T-helper 2 cell treated with Interferon-gamma antibody and Interleukin-4, amounts not matched to agents 5 μg/mL and 100 μg/mL, for 36 hours (primary cell): Measurements from ENCODE around the gene DDX28.
"Not testable (repeated sequence)": the region's sequence is repeated elsewhere in the genome, so short reads cannot be mapped to it uniquely, and the experiment has no call there.

Experiments used
- DNase-seq: peaks from one replicate; pipeline ENCODE4 v3.0.0; 2021; ENCODE audit warnings: low spot score
- H3K27ac Mint-ChIP-seq: one replicate; pipeline ENCODE4 v1.8.0; 2021; ENCODE audit warnings: mild to moderate bottlenecking, mixed read lengths
- H3K27me3 Mint-ChIP-seq: one replicate; pipeline ENCODE4 v1.8.0; 2021; ENCODE audit warnings: low read depth, mixed read lengths
- H3K36me3 Mint-ChIP-seq: one replicate; pipeline ENCODE4 v1.8.0; 2021; ENCODE audit warnings: low read depth, mixed read lengths
- H3K4me1 Mint-ChIP-seq: one replicate; pipeline ENCODE4 v1.8.0; 2021; ENCODE audit warnings: low read depth, mixed read lengths
- H3K4me3 Mint-ChIP-seq: one replicate; pipeline ENCODE4 v1.8.0; 2022; ENCODE audit warnings: mild to moderate bottlenecking, moderate library complexity, mixed read lengths
- H3K9me3 Mint-ChIP-seq: one replicate; pipeline ENCODE4 v1.8.0; 2021; ENCODE audit warnings: mixed read lengths

DDX28 gene

DNA sequence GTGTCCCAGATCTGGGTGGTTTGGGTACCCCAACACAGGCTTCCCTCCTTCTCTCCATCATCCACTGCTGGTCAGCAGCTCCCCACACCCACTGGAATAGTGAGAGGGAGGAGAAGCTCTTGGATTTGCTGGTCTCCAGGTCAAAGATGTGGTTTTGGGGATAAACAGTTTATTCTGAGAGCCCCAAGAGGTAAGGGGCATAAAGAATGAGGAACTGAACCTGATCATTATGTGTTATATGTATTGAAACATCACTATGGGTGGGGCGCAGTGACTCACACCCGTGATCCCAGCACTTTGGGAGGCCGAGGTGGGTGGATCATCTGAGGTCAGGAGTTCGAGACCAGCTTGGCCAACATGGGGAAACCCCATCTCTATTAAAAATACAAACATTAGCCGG is 27.6 kb downstream of the DDX28 start:
- Mint-ChIP-seq H3K4me1 (peaks cover 40% of the 10 kb centered on the region), H3K27ac (peak overlapping the region; percentile 87)
- no peak for DNase-seq

DNA sequence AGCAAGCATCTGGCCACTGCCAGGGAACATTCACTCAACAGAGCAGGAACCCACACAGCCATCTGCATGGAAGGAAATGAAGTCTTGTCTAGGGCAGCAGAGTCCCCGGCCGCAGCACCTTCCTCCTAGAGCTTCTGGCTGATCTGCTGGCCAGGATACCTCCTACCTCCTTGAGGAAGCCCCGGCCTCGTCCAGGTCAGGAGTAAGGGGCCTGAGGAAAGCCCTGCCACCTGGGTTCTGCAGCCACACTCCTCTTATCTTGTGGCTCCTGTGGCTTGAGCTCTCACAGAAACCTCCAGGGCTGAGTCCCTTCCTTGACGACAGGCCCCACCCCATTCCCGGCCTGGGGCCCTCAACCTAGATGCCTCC is 29.0 kb downstream of the DDX28 start:
- not testable (repeated sequence) for H3K36me3 Mint-ChIP-seq, DNase-seq, H3K27me3 Mint-ChIP-seq, H3K9me3 Mint-ChIP-seq
- H3K4me1 Mint-ChIP-seq = peaks cover 26% of the 10 kb centered on the region
- peak overlapping the region; percentile 82 for H3K4me3 Mint-ChIP-seq
- H3K27ac Mint-ChIP-seq = peak overlapping the region; percentile 98

More for the DNA sequence above, 27.6 kb downstream of the DDX28 start:
- Mint-ChIP-seq H3K36me3 (peaks cover 4% of the 10 kb centered on the region), H3K9me3 (no peaks in the 10 kb centered on the region), H3K27me3 (no peaks in the 10 kb centered on the region), H3K4me3 (peak overlapping the region; percentile 49)

DNA sequence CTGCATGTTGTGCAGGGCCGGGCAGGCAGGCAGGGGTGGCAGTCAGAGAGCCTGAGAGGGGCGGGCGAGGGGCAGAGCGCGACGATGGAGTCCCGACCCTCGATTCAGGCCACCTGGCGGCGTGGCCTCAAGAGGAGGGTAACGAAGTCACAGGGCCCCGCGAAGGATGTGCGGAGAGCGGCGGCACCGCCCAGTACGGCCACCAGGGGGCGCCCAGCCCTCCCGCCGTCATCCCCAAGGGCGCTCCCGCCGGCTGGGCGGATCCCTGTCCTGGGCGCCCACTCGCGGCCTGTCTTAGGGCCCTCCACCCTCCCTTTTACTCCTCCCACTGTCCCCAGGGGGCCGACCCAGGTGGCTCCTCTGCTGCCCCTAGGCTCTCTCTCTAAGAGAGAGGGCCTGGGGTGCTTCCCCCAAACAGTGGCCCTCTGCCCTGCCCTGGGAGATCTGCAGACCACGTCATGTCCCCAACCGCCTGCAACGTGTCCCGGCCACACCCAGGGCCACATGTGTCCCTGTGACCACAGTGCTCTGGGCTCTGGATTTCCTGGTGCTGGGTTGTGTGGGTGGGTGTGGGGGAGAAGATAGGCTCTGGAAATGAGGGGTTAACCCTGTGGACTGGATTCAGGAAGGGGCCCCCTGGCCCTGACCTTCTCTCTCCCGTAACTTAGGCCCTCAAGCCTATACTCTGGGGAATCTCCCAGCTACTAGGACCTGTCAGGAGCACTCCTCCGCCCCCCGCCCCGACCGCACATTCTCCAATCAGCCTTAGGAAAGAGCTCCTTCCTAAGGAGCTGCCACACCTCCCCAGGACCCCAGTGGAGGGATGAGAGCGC is 29.6 kb downstream of the DDX28 start:
- H3K27me3 Mint-ChIP-seq = no peaks in the 10 kb centered on the region
- H3K9me3 Mint-ChIP-seq = no peaks in the 10 kb centered on the region
- peak overlapping the region; percentile 98 for H3K27ac Mint-ChIP-seq
- no peaks in the 10 kb centered on the region for H3K36me3 Mint-ChIP-seq
- H3K4me1 Mint-ChIP-seq = peaks cover 22% of the 10 kb centered on the region
- H3K4me3 Mint-ChIP-seq = peak overlapping the region; percentile 82
- DNase-seq = peak; percentile 85

DNA sequence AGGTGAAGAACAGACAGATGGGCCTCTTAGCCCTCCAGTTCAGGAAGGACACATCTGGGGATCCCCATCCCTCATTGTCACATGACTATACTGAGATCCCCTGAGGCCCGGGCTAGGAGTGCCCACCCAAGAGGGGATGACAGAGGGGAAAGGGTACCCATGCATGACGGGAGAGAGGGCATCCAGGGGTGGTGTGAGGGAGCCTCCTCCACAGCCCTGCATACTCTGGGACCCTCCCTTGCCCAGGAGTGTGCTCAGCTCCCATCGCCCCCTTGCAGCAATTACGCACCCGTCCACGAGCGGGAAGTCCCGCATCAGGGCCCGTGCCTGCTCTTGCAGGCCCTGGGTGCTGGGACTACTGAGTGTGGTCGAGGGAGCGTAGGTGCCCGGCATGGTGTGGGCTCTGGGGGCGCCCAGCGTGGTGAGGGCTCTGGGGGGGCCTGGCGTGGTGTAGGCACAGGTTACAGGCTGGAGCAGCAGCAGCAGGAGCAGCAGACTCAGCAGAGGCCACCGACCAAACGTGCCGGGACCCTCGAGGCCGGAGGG is 30.3 kb downstream of the DDX28 start:
- H3K36me3 Mint-ChIP-seq = no peaks in the 10 kb centered on the region
- no peak overlapping the region for H3K4me3 Mint-ChIP-seq
- H3K4me1 Mint-ChIP-seq = peaks cover 22% of the 10 kb centered on the region
- H3K27ac Mint-ChIP-seq = peak overlapping the region; percentile 79
- no peak for DNase-seq
- H3K9me3 Mint-ChIP-seq = no peaks in the 10 kb centered on the region
- no peaks in the 10 kb centered on the region for H3K27me3 Mint-ChIP-seq

DNA sequence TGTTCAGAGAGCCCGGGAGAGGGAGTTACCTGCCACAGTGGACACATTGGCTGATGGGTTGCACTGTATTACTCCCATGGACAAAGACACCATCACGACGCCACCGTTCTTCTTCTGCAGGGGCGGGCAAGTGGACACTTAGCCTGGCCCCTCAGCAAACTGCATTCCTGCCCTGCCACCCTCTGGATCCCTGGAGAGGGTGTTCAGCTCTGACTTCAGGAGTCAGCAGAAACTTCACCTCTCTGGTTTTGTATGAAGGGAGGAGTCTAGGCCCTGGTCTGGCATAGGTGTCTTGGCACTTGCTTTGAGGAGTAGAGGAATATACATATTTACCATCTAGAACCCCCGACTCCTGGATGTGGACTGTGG is 33.0 kb downstream of the DDX28 start:
- Mint-ChIP-seq H3K9me3 (no peaks in the 10 kb centered on the region), H3K27me3 (no peaks in the 10 kb centered on the region), H3K27ac (peak overlapping the region; percentile 28), H3K4me3 (no peak overlapping the region), H3K4me1 (peaks cover 14% of the 10 kb centered on the region), H3K36me3 (no peaks in the 10 kb centered on the region)
- DNase-seq = no peak

DNA sequence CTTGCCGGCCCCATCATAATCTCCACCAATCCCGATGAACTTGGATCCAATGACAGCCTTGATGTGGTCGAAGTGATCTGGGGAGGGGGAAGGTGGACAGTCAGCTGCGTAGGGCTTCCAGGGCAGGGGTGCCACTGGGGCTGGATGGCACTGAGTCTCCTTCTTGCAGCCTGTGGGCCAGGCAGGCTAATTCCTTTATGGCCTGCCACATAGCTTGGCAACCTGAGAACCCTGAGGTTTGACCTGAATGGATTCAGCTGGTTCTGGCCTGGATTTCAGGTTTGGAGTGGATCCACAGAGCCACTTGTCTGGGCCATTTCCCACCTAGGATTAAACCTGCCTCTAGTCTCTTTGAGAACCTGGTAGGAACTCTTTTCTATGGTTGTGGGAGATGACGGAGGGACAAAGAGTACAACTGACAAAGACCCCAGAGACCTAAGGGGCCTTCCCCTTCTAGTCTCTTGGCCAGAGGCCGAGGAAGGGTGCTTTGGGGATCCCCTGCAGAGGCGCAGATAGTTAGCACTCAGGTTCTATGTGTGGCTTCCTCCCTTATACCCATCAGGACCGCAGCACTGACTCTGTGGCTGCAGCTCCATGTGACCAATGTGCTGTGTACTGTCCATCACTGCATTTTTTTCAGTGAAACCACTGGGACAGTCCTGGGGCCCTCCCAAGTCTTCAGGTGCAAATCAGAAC is 33.6 kb downstream of the DDX28 start:
- no peaks in the 10 kb centered on the region for H3K27me3 Mint-ChIP-seq
- H3K36me3 Mint-ChIP-seq = no peaks in the 10 kb centered on the region
- H3K4me3 Mint-ChIP-seq = no peak overlapping the region
- no peaks in the 10 kb centered on the region for H3K9me3 Mint-ChIP-seq
- no peak overlapping the region for H3K27ac Mint-ChIP-seq
- peaks cover 16% of the 10 kb centered on the region for H3K4me1 Mint-ChIP-seq
- DNase-seq = no peak

DNA sequence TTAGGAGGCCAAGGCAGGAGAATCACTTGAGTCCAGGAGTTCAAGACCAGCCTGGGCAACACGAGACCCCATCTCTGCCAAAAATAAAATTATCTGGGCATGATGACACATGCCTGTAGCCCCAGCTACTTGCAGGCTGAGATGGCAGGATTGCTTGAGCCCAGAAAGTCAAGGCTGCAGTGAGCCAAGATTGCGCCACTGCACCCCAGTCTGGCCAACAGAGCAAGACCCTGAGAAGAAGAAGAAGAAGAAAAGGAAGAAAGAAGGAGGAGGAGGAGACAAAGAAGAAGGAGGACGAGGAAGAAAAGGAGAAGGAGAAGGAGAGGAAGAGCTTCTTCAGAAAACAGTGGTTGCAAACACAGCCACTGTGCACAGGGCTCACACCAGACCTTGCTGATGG is 34.4 kb downstream of the DDX28 start:
- no peak for DNase-seq
- no peaks in the 10 kb centered on the region for H3K27me3 Mint-ChIP-seq
- H3K9me3 Mint-ChIP-seq = no peaks in the 10 kb centered on the region
- H3K4me1 Mint-ChIP-seq = peaks cover 19% of the 10 kb centered on the region
- peak overlapping the region; percentile 42 for H3K27ac Mint-ChIP-seq
- no peak overlapping the region for H3K4me3 Mint-ChIP-seq
- no peaks in the 10 kb centered on the region for H3K36me3 Mint-ChIP-seq

DNA sequence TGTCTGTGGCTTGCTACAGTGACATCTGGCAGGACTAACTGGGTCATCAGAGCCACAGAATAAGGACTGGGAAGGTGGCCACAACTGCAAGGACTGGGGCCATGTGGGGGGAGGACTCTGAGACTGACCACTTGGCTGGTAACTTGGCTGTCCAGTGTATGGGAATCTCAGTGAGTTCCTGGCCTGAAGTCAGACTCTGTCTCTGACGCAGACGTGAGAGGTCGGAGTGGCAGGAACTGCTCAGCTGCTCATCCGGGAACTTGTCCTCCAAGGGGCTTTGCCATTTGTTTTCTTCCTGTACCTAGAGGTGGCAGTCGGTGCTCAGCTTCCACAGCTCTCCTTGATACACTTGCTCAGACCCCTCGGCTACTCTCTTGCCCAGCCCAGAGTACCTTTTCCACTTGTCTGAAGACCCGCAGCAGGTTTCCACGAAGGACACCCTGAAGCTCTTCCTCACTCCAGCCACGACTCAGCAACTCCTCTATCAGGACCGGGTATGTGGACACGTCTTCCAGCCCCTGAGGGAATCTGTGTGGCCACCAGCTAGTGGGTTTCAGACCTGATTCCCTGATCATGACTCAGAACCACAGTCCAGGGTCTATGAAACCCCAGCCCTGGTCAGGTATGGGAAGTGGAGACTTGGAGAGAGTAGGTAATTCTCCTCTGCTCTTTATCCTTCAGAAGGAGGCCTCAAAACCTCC is 35.4 kb downstream of the DDX28 start:
- Mint-ChIP-seq H3K4me1 (peaks cover 19% of the 10 kb centered on the region), H3K27me3 (no peaks in the 10 kb centered on the region), H3K9me3 (no peaks in the 10 kb centered on the region), H3K36me3 (no peaks in the 10 kb centered on the region), H3K27ac (no peak overlapping the region), H3K4me3 (no peak overlapping the region)
- no peak for DNase-seq

DNA sequence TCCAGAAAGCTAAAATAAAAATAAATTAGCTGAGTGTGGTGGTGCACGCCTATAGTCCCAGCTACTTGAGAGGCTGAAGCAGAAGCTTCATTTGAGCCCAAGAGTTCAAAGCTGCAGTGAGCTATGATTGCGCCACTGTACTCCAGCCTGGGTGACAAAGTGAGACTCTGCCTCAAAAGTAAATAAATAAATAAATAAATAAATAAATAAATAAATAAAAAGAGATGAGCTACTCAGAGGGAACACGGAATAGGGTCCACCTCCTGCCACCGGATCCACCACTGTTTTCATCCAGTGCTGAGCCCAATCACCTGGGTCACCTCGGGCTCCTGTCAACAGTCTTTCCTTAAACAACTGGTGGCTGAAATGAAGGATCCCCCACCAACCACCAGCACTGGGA is 36.1 kb downstream of the DDX28 start:
- Mint-ChIP-seq H3K27ac (no peak overlapping the region), H3K36me3 (no peaks in the 10 kb centered on the region), H3K9me3 (no peaks in the 10 kb centered on the region), H3K4me3 (no peak overlapping the region), H3K4me1 (peaks cover 17% of the 10 kb centered on the region), H3K27me3 (no peaks in the 10 kb centered on the region)
- DNase-seq = no peak

DNA sequence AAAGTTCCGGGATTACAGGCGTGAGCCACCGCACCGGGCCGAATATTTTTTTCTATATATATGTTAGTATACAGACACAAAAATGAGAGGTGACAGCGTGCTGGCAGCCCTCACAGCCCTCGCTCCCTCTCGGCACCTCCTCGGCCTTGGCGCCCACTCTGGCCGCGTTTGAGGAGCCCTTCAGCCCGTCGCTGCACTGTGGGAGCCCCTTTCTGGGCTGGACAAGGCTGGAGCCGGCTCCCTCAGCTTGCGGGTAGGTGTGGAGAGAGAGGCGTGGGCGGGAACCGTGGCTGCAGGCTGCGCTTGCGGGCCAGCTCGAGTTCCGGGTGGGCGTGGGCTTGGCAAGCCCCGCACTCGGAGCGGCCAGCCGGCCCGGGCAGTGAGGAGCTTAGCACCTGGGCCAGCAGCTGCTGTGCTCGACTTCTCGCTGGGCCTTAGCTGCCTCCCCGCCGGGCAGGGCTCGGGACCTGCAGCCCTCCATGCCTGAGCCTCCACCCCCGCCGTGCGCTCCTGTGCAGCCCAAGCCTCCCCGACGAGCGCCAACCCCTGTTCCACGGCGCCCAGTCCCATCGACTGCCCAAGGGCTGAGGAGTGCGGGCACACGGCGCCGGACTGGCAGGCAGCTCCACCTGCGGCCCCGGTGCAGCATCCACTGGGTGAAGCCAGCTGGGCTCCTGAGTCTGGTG is 40.9 kb downstream of the DDX28 start:
- Mint-ChIP-seq H3K9me3 (no peaks in the 10 kb centered on the region), H3K27ac (no peak overlapping the region), H3K36me3 (no peaks in the 10 kb centered on the region), H3K4me1 (peaks cover 17% of the 10 kb centered on the region), H3K27me3 (no peaks in the 10 kb centered on the region), H3K4me3 (no peak overlapping the region)
- no peak for DNase-seq

DNA sequence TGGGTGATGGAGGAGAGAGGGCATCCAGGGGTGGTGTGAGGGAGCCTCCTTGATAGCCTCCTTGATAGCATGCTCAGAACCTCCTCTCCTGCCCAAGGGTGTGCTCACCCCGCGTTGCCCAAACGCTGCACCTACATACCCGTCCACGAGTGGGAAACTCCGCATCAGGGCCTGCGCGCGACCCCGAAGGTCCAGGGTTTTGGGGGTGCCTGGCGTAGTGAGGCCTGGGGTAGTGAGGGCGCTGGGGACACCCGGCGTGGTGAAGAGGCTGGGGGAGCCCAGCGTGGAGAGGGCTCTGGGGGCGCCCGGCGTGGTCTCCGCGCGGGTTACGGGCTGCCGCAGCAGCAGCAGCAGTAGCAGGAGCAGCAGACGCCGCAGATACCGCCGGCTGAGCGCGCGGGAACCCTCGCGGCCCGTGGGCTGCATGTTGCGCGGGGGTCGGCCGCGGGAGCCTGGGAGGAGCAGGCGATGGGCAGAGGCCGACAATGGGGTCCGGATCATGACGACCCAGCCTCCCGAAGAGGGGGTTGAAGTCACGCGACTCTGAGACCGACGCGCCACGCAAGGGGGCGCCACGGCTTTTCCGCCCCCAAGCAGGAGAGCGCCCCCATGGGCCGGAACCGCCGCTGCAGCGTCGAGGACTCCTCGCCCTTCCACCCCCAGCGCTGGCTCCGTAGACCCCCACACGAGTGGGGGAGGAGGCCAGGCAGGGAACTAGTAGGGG is 42.9 kb downstream of the DDX28 start, which contains the start of gene DPEP3:
Gene DPEP3 (minus strand): TSS at position 545 of the 724 bp plus-strand sequence. CDS start 119 bp downstream, at position 426.
- Mint-ChIP-seq H3K27ac (no peak within 1 kb of the TSS), H3K36me3 (no peaks in the 10 kb centered on the region), H3K4me1 (peaks cover 17% of the 10 kb centered on the region), H3K9me3 (no peaks in the 10 kb centered on the region), H3K4me3 (no peak within 1 kb of the TSS), H3K27me3 (no peaks in the 10 kb centered on the region)
- no peak for DNase-seq

DNA sequence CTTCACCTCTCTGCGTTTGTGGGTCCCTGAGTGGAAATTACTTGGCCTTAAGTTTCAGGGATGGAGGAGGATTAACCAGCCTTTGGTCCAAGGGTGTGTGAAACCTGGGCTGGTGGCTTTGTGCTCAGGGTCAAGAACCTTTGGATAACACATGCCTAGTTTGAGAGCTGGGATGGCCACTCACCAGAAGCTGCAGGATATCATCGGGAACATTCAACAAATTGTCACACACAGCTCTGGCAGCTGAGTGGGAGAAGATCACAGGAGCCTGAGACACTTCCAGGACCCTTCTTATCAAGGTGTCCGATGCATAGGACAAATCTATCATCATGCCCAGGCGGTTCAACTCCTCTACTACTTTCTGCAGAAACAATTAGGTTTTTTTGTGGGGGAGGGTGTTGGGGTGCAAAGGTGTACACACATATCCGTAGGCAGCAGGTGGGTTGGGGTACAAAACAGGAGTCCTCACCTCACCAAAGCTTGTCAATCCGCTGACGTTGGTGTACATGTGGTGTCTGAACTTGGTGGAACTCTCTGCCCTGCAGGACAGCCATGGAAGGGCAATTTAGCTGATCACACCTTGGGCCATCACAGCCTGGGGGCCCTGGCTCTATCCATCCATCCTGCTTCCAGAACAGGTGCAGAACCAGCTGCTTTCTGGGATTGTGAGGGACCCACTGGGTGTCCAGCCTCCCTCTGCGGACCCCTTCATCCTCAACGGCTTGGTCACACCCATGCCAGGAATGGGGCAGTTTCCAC is 45.4 kb downstream of the DDX28 start:
- no peaks in the 10 kb centered on the region for H3K9me3 Mint-ChIP-seq
- DNase-seq = no peak
- H3K4me3 Mint-ChIP-seq = no peak overlapping the region
- peaks cover 2% of the 10 kb centered on the region for H3K27me3 Mint-ChIP-seq
- H3K4me1 Mint-ChIP-seq = no peaks in the 10 kb centered on the region
- no peaks in the 10 kb centered on the region for H3K36me3 Mint-ChIP-seq
- H3K27ac Mint-ChIP-seq = no peak overlapping the region
